WTC11 (cell line): ENCODE results near the gene PRSS33. TPM values are rescaled to one million over a fixed set of nuclear protein-coding genes. Genes with fewer than 3 reads are reported as not detected.

Experiments
- ATAC-seq: fragments of 200-7000 bp; cut with Tn5 transposase; 2 replicates; pipeline ENCODE4 v1.10.0; 2021; ENCODE audit warnings: mild to moderate bottlenecking, moderate library complexity
- CTCF ChIA-PET: fragments of 300-600 bp; sonication (Branson Sonifier 250); formaldehyde crosslinking; loops from one replicate; lab custom pipeline; 2021; ENCODE audit warnings: antibody characterized with exemption; lab: Charles Lee
- POLR2A ChIA-PET: fragments of 350-600 bp; sonication (Branson Sonifier 250); formaldehyde crosslinking; loops from one replicate; lab custom pipeline; 2021; ENCODE audit warnings: antibody characterized with exemption; lab: Charles Lee
- DNase-seq: peaks from one replicate; pipeline ENCODE4 v3.0.0; 2021; ENCODE audit warnings: low spot score
- H3K27ac Mint-ChIP-seq: 2 replicates; pipeline ENCODE4 v1.8.0; 2021; ENCODE audit warnings: mixed read lengths
- H3K27me3 Mint-ChIP-seq: 2 replicates; pipeline ENCODE4 v1.8.0; 2021; ENCODE audit warnings: low read depth, mild to moderate bottlenecking, moderate library complexity, mixed read lengths
- H3K36me3 Mint-ChIP-seq: 2 replicates; pipeline ENCODE4 v1.8.0; 2021; ENCODE audit warnings: mixed read lengths
- H3K4me1 Mint-ChIP-seq: 2 replicates; pipeline ENCODE4 v1.8.0; 2022; ENCODE audit warnings: mixed read lengths
- H3K4me3 Mint-ChIP-seq: 2 replicates; pipeline ENCODE4 v1.8.0; 2021; ENCODE audit warnings: mild to moderate bottlenecking, moderate library complexity, mixed read lengths
- H3K9me3 Mint-ChIP-seq: 2 replicates; pipeline ENCODE4 v1.8.0; 2021; ENCODE audit warnings: mixed read lengths
- ELF4 ChIP-seq: sonication (generic); formaldehyde crosslinking; IDR thresholded peaks from 2 replicates; pipeline ENCODE4 v1.8.1; 2022; ENCODE audit warnings: low read depth, mild to moderate bottlenecking, moderate library complexity, missing genetic modification reagents
- ETV6 ChIP-seq: sonication (generic); formaldehyde crosslinking; IDR thresholded peaks from 2 replicates; pipeline ENCODE4 v1.8.1; 2022; ENCODE audit warnings: mild to moderate bottlenecking, missing genetic modification reagents
- FOXJ3 ChIP-seq: sonication (generic); formaldehyde crosslinking; IDR thresholded peaks from 2 replicates; pipeline ENCODE4 v1.9.0; 2021; ENCODE audit warnings: missing genetic modification reagents, mild to moderate bottlenecking, borderline replicate concordance
- FOXK1 ChIP-seq: sonication (generic); formaldehyde crosslinking; IDR thresholded peaks from 2 replicates; pipeline ENCODE4 v1.8.0; 2022; ENCODE audit warnings: mild to moderate bottlenecking, moderate library complexity, missing genetic modification reagents
- GABPB1 ChIP-seq: sonication (generic); formaldehyde crosslinking; IDR thresholded peaks from 2 replicates; pipeline ENCODE4 v1.8.1; 2023; ENCODE audit warnings: mild to moderate bottlenecking, missing genetic modification reagents
- NR1H2 ChIP-seq: sonication (generic); formaldehyde crosslinking; IDR thresholded peaks from 2 replicates; pipeline ENCODE4 v1.9.0; 2021; ENCODE audit warnings: mild to moderate bottlenecking, moderate library complexity, missing genetic modification reagents
- NR2C2 ChIP-seq: sonication (generic); formaldehyde crosslinking; IDR thresholded peaks from 2 replicates; pipeline ENCODE4 v1.8.0; 2022; ENCODE audit warnings: mild to moderate bottlenecking, missing genetic modification reagents
- RORB ChIP-seq: fragments of 250-450 bp; sonication (Bioruptor Pico); IDR thresholded peaks from 2 replicates; pipeline ENCODE4 v1.9.0; 2021; ENCODE audit warnings: mild to moderate bottlenecking
- SMAD4 ChIP-seq: sonication (generic); formaldehyde crosslinking; IDR thresholded peaks from 2 replicates; pipeline ENCODE4 v1.8.0; 2022; ENCODE audit warnings: mild to moderate bottlenecking, missing genetic modification reagents
- ZBTB21 ChIP-seq: sonication (generic); formaldehyde crosslinking; IDR thresholded peaks from 2 replicates; pipeline ENCODE4 v1.8.1; 2023; ENCODE audit warnings: mild to moderate bottlenecking, missing genetic modification reagents, borderline replicate concordance
- ZNF317 ChIP-seq: sonication (generic); formaldehyde crosslinking; IDR thresholded peaks from 2 replicates; pipeline ENCODE4 v1.8.1; 2023; ENCODE audit warnings: low read depth, mild to moderate bottlenecking, moderate library complexity, missing genetic modification reagents, borderline replicate concordance
- total RNA-seq: library from RNA; stranded (reverse); gene quantifications from 3 replicates; pipeline ENCODE4 v1.2.3, GENCODE V29; 2021
- TF ChIP-seq, protein P1 (sequence below): fragments of 250-450 bp; sonication (Bioruptor Pico); IDR thresholded peaks from 2 replicates; pipeline ENCODE4 v1.9.0; 2021; ENCODE audit warnings: mild to moderate bottlenecking, borderline replicate concordance
- TF ChIP-seq, protein P2 (sequence below): sonication (generic); formaldehyde crosslinking; IDR thresholded peaks from 2 replicates; pipeline ENCODE4 v1.8.1; 2023; ENCODE audit warnings: mild to moderate bottlenecking, missing genetic modification reagents, borderline replicate concordance
- TF ChIP-seq, protein P3 (sequence below): fragments of 250-450 bp; sonication (Bioruptor Pico); IDR thresholded peaks from 2 replicates; pipeline ENCODE4 v1.9.0; 2021; ENCODE audit warnings: moderate library complexity, mild to moderate bottlenecking, inconsistent platforms, borderline replicate concordance
- TF ChIP-seq, protein P4 (sequence below): fragments of 250-450 bp; sonication (Bioruptor Pico); IDR thresholded peaks from 2 replicates; pipeline ENCODE4 v1.9.0; 2021; ENCODE audit warnings: mild to moderate bottlenecking

PRSS33 gene
- total RNA-seq, 1 experiment from 2014 or later, result 0.24 TPM

DNA sequence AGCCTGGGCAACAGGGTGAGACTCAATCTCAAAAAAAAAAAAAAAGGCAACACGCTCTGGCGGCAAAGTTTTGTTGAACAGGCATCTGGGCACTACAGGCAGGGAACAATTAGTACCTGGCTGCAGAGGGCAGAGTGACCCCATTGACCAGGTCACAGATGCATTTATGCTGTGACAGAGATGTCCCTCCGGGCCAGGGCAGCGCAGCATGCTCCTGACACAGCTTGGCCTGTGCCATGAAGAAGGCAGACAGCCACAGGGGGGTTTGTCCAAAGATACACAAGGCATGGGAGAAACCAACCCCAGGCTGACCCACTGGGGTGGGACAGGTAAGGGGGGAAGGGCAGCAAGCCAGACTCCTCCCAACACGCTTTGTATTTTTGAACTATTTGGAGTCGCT, 42.6 kb downstream of the PRSS33 start:
- no peak for DNase-seq
- ChIA-PET CTCF (no interaction called here), POLR2A (no interaction called here)
- Mint-ChIP-seq H3K9me3 (no peaks in the 10 kb centered on the region), H3K36me3 (0 out of 2 replicates have a peak, but pooled peaks cover 2% of the 10 kb centered on the region), H3K4me1 (no peaks in the 10 kb centered on the region), H3K4me3 (no peak overlapping the region), H3K27ac (no peak overlapping the region), H3K27me3 (no peaks in the 10 kb centered on the region)
- ATAC-seq, result no peak
- TF ChIP-seq RORB (CRISPR knock-in tag) (no peak), ETV6 (CRISPR knock-in tag) (no peak), ZNF317 (no peak), NR1H2 (CRISPR knock-in tag) (no peak), SMAD4 (no peak), FOXJ3 (no peak), ELF4 (CRISPR knock-in tag) (no peak), FOXK1 (no peak), NR2C2 (no peak), GABPB1 (CRISPR knock-in tag) (no peak), ZBTB21 (CRISPR knock-in tag) (no peak)
- TF ChIP-seq, protein P1, sequence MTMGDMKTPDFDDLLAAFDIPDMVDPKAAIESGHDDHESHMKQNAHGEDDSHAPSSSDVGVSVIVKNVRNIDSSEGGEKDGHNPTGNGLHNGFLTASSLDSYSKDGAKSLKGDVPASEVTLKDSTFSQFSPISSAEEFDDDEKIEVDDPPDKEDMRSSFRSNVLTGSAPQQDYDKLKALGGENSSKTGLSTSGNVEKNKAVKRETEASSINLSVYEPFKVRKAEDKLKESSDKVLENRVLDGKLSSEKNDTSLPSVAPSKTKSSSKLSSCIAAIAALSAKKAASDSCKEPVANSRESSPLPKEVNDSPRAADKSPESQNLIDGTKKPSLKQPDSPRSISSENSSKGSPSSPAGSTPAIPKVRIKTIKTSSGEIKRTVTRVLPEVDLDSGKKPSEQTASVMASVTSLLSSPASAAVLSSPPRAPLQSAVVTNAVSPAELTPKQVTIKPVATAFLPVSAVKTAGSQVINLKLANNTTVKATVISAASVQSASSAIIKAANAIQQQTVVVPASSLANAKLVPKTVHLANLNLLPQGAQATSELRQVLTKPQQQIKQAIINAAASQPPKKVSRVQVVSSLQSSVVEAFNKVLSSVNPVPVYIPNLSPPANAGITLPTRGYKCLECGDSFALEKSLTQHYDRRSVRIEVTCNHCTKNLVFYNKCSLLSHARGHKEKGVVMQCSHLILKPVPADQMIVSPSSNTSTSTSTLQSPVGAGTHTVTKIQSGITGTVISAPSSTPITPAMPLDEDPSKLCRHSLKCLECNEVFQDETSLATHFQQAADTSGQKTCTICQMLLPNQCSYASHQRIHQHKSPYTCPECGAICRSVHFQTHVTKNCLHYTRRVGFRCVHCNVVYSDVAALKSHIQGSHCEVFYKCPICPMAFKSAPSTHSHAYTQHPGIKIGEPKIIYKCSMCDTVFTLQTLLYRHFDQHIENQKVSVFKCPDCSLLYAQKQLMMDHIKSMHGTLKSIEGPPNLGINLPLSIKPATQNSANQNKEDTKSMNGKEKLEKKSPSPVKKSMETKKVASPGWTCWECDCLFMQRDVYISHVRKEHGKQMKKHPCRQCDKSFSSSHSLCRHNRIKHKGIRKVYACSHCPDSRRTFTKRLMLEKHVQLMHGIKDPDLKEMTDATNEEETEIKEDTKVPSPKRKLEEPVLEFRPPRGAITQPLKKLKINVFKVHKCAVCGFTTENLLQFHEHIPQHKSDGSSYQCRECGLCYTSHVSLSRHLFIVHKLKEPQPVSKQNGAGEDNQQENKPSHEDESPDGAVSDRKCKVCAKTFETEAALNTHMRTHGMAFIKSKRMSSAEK (CRISPR knock-in tag), result no peak
- TF ChIP-seq, protein P2, sequence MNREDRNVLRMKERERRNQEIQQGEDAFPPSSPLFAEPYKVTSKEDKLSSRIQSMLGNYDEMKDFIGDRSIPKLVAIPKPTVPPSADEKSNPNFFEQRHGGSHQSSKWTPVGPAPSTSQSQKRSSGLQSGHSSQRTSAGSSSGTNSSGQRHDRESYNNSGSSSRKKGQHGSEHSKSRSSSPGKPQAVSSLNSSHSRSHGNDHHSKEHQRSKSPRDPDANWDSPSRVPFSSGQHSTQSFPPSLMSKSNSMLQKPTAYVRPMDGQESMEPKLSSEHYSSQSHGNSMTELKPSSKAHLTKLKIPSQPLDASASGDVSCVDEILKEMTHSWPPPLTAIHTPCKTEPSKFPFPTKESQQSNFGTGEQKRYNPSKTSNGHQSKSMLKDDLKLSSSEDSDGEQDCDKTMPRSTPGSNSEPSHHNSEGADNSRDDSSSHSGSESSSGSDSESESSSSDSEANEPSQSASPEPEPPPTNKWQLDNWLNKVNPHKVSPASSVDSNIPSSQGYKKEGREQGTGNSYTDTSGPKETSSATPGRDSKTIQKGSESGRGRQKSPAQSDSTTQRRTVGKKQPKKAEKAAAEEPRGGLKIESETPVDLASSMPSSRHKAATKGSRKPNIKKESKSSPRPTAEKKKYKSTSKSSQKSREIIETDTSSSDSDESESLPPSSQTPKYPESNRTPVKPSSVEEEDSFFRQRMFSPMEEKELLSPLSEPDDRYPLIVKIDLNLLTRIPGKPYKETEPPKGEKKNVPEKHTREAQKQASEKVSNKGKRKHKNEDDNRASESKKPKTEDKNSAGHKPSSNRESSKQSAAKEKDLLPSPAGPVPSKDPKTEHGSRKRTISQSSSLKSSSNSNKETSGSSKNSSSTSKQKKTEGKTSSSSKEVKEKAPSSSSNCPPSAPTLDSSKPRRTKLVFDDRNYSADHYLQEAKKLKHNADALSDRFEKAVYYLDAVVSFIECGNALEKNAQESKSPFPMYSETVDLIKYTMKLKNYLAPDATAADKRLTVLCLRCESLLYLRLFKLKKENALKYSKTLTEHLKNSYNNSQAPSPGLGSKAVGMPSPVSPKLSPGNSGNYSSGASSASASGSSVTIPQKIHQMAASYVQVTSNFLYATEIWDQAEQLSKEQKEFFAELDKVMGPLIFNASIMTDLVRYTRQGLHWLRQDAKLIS (CRISPR knock-in tag), result no peak
- TF ChIP-seq, protein P3, sequence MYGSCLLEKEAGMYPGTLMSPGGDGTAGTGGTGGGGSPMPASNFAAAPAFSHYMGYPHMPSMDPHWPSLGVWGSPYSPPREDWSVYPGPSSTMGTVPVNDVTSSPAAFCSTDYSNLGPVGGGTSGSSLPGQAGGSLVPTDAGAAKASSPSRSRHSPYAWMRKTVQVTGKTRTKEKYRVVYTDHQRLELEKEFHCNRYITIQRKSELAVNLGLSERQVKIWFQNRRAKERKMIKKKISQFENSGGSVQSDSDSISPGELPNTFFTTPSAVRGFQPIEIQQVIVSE (CRISPR knock-in tag), result no peak
- TF ChIP-seq, protein P4, sequence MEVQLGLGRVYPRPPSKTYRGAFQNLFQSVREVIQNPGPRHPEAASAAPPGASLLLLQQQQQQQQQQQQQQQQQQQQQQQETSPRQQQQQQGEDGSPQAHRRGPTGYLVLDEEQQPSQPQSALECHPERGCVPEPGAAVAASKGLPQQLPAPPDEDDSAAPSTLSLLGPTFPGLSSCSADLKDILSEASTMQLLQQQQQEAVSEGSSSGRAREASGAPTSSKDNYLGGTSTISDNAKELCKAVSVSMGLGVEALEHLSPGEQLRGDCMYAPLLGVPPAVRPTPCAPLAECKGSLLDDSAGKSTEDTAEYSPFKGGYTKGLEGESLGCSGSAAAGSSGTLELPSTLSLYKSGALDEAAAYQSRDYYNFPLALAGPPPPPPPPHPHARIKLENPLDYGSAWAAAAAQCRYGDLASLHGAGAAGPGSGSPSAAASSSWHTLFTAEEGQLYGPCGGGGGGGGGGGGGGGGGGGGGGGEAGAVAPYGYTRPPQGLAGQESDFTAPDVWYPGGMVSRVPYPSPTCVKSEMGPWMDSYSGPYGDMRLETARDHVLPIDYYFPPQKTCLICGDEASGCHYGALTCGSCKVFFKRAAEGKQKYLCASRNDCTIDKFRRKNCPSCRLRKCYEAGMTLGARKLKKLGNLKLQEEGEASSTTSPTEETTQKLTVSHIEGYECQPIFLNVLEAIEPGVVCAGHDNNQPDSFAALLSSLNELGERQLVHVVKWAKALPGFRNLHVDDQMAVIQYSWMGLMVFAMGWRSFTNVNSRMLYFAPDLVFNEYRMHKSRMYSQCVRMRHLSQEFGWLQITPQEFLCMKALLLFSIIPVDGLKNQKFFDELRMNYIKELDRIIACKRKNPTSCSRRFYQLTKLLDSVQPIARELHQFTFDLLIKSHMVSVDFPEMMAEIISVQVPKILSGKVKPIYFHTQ (CRISPR knock-in tag), result no peak
